ENCODE measurements around the gene CLASP1.
A peak's percentile ranks its signal among the peaks of the same experiment; 100 is the strongest.

CLASP1 gene

GRCh38 chr2:121536347-121536746 is 112.9 kb downstream of the CLASP1 start:
- DNase-seq = no peak

DNA sequence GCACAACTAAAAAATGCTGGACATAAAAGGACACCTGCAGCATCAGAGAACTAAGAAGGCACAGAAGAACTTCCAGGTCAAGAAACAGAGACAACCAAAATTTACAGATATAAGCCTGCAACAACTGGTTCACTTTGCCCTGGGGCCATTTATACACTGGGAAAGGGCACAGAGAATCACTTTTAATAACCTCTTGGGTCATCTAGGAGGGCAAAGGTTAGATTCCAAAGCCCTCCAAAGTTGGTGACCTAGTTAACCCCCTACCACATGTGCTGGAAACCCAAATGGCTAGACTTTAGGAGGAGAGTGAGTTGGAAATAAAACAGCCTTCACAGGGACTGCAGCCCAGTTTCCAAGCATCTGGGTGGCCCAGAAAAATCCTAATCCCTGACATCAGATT is 115.3 kb downstream of the CLASP1 start:
- no peak for DNase-seq

GRCh38 chr2:121532894-121533293 is 116.4 kb downstream of the CLASP1 start:
- DNase-seq = no peak

DNA sequence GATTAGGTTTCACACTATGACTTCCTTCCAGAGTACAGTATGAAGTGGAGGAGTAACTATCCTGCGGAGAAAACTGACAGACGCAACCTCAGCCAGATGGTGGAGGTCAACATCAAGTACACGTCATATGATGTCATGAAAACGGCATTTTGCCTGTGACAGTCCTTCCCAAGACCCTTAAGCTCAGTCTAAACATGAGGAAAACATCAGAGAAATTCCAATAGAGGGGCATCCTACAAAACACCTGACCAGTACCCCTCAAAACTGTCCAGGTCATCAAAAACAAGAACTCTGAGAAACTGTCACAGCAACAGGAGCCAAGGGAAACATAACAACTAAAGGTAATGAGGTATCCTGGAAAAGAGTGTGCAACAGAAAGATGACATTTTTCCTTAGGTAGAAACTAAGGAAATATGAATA is 116.9 kb downstream of the CLASP1 start:
- DNase-seq = no peak

- DNase-seq = peak; percentile 77
These were observed 119.0 kb downstream of the CLASP1 start for GRCh38 chr2:121530212-121530705.

DNA sequence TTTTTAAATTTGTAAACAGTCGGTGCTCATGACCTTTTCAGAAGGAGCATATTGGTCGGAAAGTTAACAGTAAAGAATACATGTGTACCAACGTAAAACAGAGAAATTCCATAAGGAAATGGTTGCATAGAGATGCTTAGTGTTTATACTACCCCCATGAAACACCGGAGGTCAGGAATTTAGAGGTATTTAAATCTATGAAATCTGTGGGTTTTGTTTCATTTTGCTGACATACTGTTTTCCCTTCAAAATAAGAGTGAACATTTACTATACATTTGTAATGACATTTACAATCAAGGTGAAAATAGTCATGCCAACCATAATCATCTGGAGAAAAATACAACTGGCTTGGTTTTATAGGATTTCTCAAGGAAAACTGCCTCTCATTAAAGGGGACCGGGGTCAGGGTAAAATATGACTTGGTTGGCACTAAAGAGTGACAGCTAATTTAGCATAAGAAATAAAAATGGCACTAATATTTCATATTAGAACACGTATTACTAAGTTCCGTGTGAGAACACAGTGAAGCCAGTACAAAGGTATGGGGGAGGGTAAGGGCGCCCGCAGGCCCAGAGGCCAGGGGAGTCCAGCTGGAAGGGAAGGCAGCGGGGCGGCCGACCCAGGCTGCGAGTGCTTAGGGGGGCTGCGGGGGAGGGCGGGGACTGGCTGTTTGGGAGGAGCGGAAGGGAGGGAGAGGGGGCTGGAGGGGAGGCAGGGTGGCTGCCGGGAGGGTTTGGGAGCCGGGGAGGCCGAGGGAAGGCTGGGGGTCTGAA is 119.6 kb downstream of the CLASP1 start:
- DNase-seq = peak; percentile 18

DNA sequence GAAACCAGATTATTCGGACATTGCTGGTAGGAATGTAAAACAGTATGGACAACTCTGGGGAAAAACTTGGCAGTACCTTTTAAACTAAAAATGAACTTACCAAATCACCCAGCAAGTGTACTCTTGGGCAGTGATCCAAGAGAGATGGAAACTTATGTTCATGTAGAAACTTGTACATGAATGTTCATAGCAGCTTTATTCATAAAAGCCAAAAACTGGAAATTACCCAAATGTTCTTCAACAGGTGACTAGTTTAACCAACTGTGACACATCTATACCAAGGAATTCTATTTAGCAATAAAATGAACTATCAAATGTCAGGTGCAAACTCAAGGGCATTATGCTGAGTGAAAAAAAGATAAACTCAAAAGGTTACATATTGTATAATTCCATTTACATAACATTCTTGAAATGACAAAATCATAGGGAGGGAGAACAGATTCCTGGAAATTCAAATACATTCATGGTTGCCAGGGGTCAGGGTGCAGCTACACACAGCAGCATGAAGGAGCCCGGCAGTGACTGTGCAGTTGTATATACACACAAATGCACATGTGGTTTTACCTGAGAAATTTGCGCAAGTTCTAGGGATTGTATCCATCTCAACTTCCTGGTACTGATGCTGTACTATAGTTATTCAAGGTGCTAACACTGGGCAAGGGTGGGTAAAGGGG is 122.1 kb downstream of the CLASP1 start:
- no peak for DNase-seq

GRCh38 chr2:121524685-121525425 is 124.4 kb downstream of the CLASP1 start:
- no peak for DNase-seq

- no peak for DNase-seq
These were observed 127.9 kb downstream of the CLASP1 start for GRCh38 chr2:121521359-121521758.

- DNase-seq = no peak
These were observed 128.6 kb downstream of the CLASP1 start for GRCh38 chr2:121520641-121520994.

GRCh38 chr2:121519732-121520640 is 129.3 kb downstream of the CLASP1 start:
- no peak for DNase-seq

GRCh38 chr2:121519153-121519552 is 130.1 kb downstream of the CLASP1 start:
- no peak for DNase-seq

DNA sequence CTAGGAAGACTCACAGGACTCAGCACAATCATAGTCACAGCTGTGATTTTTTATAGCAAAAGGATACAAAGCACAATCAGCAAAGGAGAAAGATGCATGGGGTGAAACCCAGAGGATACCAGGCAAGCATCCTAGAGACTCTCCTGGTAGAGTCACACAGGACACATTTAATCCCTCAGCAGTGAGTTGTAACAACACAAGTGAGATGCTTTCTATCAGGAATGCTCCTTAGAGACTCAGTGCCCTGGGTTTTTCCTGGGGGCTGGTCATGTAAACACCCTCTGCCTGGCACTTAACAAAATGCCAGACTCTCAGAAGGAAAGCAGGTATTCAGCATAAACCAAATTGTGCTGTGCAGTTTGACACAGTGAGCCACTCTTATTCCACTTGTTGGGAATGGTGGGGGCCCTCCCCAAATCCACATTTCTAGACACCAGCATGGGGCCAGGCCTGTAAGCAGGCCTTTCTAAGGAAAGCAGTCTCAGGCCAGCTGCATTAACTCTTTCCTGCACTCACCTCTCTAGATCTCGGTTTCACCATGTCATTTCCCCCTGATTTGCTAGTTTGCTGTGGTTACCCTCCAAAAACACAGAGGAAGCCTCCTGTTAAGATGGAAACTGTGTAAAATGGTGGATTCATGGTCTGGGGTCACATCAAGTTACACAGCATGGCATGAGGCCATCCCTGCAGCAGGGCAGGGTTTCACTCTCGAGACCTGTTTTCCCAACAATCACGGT is 135.5 kb downstream of the CLASP1 start:
- DNase-seq = no peak

- no peak for DNase-seq
These were observed 138.4 kb downstream of the CLASP1 start for GRCh38 chr2:121510857-121511256.

- DNase-seq = no peak
These were observed 142.6 kb downstream of the CLASP1 start for GRCh38 chr2:121506621-121507020.

- DNase-seq = no peak
These were observed 143.2 kb downstream of the CLASP1 start for GRCh38 chr2:121505986-121506586.

DNA sequence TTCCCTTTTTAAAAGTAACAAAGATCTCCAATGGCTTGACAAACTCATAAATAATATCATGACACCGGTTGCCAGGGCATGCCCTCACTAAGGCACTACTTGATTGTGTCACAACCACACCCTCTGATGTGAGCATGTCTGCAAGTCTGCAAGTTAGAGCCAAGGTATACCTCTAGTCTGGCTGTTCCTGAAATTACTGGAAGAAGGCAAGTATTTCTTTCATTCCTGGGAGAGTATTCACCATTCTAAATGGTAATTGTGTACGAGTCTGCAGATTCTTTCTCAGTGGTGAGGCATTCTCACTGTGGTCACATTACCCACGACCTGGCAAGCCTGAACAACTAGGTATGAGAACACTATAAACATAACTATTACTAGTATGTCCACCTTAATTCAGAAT is 144.3 kb downstream of the CLASP1 start:
- DNase-seq = no peak

DNA sequence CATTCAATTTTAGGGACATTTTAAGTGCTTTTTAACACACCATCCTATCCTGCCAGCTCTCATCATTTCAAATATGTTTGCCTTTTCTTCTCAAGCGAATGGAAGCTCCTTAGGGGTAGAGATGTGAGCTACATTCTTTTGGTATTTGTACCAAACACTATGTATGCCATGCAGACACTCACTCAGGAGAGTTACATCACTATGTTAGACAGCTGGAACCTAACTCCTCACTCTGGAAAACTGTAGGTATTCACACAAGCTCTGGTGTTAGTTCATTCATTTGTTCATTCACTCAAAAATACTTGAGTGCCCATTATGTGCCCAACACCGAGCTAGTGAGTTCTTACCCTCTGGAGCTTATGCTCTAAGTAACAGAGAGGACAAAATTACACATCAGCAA is 144.9 kb downstream of the CLASP1 start:
- DNase-seq = no peak

- no peak for DNase-seq
These were observed 146.5 kb downstream of the CLASP1 start for GRCh38 chr2:121502781-121503180.

GRCh38 chr2:121502246-121502645 is 147.0 kb downstream of the CLASP1 start:
- no peak for DNase-seq

GRCh38 chr2:121501554-121501953 is 147.7 kb downstream of the CLASP1 start:
- DNase-seq = no peak
